DMS153 treated with DMSO at 0.1 percent for 48 hours (cell line): ENCODE measurements around the gene ZNF710.

Source experiments
- DNase-seq: peaks from one replicate; lab custom pipeline; 2025; ENCODE audit not compliant: unreplicated experiment; lab: John Stamatoyannopoulos, UW

The ZNF710 gene

GRCh38 chr15:90078965-90079364 lies 77.8 kb downstream of the ZNF710 start:
- DNase-seq = no peak

- no peak for DNase-seq
Observed at GRCh38 chr15:90079619-90080457, 78.7 kb downstream of the ZNF710 start.

GRCh38 chr15:90080458-90080755 lies 79.3 kb downstream of the ZNF710 start:
- no peak for DNase-seq

GRCh38 chr15:90080818-90081393 lies 79.8 kb downstream of the ZNF710 start:
- no peak for DNase-seq

- no peak for DNase-seq
Observed at GRCh38 chr15:90082140-90082715, 81.1 kb downstream of the ZNF710 start.

GRCh38 chr15:90083419-90083818 lies 82.3 kb downstream of the ZNF710 start:
- DNase-seq = no peak

- DNase-seq = no peak
Observed at GRCh38 chr15:90083954-90084607, 83.0 kb downstream of the ZNF710 start.

- DNase-seq = no peak
Observed at GRCh38 chr15:90084876-90085423, 83.8 kb downstream of the ZNF710 start.

- no peak for DNase-seq
Observed at GRCh38 chr15:90085565-90085964, 84.4 kb downstream of the ZNF710 start.

- no peak for DNase-seq
Observed at GRCh38 chr15:90086868-90087268, 85.7 kb downstream of the ZNF710 start.

- DNase-seq = no peak
Observed at GRCh38 chr15:90087454-90088154, 86.5 kb downstream of the ZNF710 start.

GRCh38 chr15:90090226-90090848 lies 89.2 kb downstream of the ZNF710 start:
- no peak for DNase-seq

- DNase-seq = no peak
Observed at GRCh38 chr15:90091156-90091931, 90.2 kb downstream of the ZNF710 start.

GRCh38 chr15:90095521-90095959 lies 94.4 kb downstream of the ZNF710 start:
- DNase-seq = no peak

GRCh38 chr15:90097475-90097874 lies 96.4 kb downstream of the ZNF710 start:
- DNase-seq = no peak

GRCh38 chr15:90099072-90099867 lies 98.1 kb downstream of the ZNF710 start:
- no peak for DNase-seq

GRCh38 chr15:90099868-90100831 lies 99.0 kb downstream of the ZNF710 start:
- no peak for DNase-seq
